ENCODE data around the gene BRIP1.

DNA sequence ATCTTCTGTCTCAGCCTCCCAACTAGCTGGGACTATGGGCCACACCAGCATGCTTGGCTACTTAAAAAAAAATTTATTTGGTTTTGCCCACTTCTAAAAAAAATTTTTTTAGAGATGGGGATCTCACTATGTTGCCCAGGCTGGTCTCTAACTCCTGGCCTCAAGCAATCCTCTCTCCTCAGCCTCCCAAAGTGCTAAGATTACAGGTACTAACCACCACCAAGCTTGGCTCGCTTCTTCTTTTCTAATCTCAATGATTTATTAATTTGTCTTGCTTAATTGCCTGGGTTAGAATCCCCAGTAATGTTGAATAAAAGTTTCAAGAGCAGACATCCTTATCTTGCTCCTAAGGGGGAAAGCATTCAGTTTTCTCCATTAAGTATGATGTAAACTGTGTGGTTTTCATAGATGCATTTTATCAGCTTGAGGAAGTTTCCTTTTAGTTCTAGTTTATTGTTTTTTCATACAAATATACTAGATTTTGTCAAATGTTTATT, 206.6 kb downstream of the BRIP1 start:
- TF ChIP-seq TOX (CRISPR knock-in tag; IDR thresholded peaks at IDR 0.05; ENCODE audit: borderline replicate concordance) (no peak), ZNF8 (CRISPR knock-in tag; IDR thresholded peaks at IDR 0.05) (no peak), ZNF565 (CRISPR knock-in tag; conservative IDR thresholded peaks at IDR 0.05; ENCODE audit: low read depth) (no peak), PPARA (CRISPR knock-in tag; IDR thresholded peaks at IDR 0.05; ENCODE audit: borderline replicate concordance) (no peak), PATZ1 (CRISPR knock-in tag; IDR thresholded peaks at IDR 0.05; ENCODE audit: borderline replicate concordance) (no peak), POU6F1 (CRISPR knock-in tag; IDR thresholded peaks at IDR 0.05; ENCODE audit: borderline replicate concordance, low read depth) (no peak), BACH2 (CRISPR knock-in tag; IDR thresholded peaks at IDR 0.05; ENCODE audit: borderline replicate concordance) (no peak), ZFP3 (CRISPR knock-in tag; IDR thresholded peaks at IDR 0.05) (no peak), ZC3H10 (CRISPR knock-in tag; IDR thresholded peaks at IDR 0.05) (no peak), SNAI2 (CRISPR knock-in tag; IDR thresholded peaks at IDR 0.05) (no peak), GLIS3 (CRISPR knock-in tag; IDR thresholded peaks at IDR 0.05) (no peak), CREB5 (CRISPR knock-in tag; IDR thresholded peaks at IDR 0.05; ENCODE audit: low read depth) (no peak), OSR1 (CRISPR knock-in tag; IDR thresholded peaks at IDR 0.05) (no peak)
- TF ChIP-seq, protein P1, sequence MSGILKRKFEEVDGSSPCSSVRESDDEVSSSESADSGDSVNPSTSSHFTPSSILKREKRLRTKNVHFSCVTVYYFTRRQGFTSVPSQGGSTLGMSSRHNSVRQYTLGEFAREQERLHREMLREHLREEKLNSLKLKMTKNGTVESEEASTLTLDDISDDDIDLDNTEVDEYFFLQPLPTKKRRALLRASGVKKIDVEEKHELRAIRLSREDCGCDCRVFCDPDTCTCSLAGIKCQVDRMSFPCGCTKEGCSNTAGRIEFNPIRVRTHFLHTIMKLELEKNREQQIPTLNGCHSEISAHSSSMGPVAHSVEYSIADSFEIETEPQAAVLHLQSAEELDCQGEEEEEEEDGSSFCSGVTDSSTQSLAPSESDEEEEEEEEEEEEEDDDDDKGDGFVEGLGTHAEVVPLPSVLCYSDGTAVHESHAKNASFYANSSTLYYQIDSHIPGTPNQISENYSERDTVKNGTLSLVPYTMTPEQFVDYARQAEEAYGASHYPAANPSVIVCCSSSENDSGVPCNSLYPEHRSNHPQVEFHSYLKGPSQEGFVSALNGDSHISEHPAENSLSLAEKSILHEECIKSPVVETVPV (CRISPR knock-in tag; IDR thresholded peaks at IDR 0.05), result no peak

Measured in SK-N-SH treated with all-trans-retinoic acid at 6 μM for 48 hours (cell line).